ENCODE measurements around the gene CEP131.

- TF ChIP-seq, protein P1, sequence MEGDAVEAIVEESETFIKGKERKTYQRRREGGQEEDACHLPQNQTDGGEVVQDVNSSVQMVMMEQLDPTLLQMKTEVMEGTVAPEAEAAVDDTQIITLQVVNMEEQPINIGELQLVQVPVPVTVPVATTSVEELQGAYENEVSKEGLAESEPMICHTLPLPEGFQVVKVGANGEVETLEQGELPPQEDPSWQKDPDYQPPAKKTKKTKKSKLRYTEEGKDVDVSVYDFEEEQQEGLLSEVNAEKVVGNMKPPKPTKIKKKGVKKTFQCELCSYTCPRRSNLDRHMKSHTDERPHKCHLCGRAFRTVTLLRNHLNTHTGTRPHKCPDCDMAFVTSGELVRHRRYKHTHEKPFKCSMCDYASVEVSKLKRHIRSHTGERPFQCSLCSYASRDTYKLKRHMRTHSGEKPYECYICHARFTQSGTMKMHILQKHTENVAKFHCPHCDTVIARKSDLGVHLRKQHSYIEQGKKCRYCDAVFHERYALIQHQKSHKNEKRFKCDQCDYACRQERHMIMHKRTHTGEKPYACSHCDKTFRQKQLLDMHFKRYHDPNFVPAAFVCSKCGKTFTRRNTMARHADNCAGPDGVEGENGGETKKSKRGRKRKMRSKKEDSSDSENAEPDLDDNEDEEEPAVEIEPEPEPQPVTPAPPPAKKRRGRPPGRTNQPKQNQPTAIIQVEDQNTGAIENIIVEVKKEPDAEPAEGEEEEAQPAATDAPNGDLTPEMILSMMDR (tag by site-specific recombination; IDR thresholded peaks at IDR 0.05): no peak
- TF ChIP-seq ZNF140 (tag by site-specific recombination; IDR thresholded peaks at IDR 0.05): no peak
Measured at GRCh38 chr17:81195941-81196495, 26.7 kb downstream of the CEP131 start.
